ENCODE results near the gene SMPX.

Gene SMPX

GRCh38 chrX:21711129-21711847, 46.6 kb downstream of the SMPX start:
- DNase-seq = no peak

GRCh38 chrX:21708116-21708515, 49.8 kb downstream of the SMPX start:
- DNase-seq = no peak

DNA sequence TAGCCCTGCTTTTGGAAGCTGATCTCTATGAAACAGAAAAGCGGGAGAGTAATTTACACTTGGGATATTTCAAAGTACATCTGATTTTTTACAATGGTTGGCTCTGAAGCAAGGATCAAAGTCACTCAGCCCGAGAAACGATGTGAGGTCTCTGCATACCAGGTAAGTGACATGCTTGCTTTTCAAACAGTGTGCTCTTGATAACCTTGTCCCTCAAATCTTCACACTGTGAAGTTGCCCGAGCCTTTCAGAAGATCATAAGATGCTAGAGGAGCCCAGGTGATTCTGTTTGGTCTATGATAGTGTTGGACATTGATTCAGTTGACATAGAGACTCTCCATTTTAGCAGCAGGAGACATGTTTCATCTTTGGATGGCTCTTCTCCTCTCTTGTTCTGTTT, 52.7 kb downstream of the SMPX start:
- DNase-seq = no peak

- no peak for DNase-seq
Observed at GRCh38 chrX:21702725-21703124, 55.2 kb downstream of the SMPX start.

- no peak for DNase-seq
Observed at GRCh38 chrX:21700967-21701366, 56.9 kb downstream of the SMPX start.

DNA sequence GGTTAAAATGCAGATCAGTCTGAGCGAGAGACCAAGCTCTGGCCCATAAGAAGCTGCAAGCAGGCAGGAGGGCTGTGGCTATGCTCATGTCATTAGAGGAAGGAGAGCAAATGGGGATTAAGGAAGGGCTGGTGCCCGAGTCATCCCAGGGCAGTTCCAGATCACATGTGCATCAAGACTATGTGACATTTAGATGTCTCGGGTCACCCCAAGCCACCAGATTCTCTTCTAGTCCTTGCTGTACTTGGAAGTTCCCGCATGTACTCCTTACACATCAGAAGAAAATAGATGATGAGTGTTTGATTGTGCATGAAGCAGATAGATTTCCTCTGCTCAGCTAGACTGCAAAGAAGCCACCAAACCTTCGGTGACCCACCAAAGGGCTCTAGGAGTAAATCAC, 57.6 kb downstream of the SMPX start:
- no peak for DNase-seq

DNA sequence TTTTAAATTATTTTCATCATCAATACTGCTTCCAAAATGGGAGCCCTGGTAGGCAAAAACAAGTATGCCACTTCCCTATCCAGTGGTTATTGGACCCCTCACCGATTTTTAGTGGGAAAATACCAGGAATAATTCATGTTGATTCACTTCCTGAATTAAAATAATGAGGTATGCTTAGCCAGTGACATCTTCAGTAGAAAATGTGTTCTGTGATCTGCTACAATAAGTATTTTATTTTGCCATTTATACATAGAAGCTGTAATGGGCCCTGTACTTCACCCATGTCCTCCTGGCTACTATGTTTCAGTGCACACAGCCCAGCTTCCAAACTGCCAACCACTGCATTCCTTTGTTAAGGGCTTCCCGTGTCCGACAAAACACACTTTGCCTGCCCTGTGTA, 58.8 kb downstream of the SMPX start:
- DNase-seq = no peak

- DNase-seq = no peak
Observed at GRCh38 chrX:21698272-21698671, 59.6 kb downstream of the SMPX start.

GRCh38 chrX:21691512-21692018, 66.4 kb downstream of the SMPX start:
- DNase-seq = no peak

DNA sequence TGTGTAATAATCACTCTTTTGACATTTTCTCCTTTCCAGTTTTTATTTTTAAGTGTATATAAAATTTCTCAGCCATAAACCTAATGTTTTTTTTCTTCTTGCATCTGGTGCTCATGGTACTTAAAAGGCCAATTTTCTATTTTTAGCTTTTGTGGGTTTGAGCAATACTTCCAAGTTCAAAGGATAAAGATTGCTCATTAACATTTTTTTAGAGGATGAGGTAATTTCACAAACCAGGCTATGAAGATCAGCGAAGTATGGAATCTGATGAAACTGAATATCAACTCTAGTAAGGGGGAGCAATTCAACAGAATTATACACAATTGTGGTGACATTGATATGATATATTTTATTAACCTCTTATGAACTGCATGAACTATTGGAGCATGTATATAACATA, 74.0 kb downstream of the SMPX start:
- DNase-seq = no peak

- DNase-seq = no peak
Observed at GRCh38 chrX:21678048-21678612, 79.8 kb downstream of the SMPX start.

DNA sequence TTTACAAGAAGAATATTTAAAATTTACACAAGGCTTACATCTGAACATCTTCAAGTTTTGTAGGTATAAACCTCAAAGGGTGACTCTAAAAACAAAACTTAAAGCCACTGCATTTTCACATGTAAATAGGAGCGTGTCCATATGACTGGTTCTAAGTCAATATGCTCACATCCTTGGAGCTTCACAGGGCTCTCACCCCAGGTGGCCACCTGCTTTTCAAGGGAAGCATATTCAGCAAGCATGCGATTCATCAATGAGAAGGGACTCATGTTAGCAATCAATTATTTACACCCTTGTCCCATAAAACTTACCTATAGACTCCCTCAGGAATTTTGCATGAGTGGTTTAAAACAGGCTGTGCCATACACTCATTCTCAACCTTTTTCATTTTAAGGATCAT, 82.0 kb downstream of the SMPX start:
- DNase-seq = no peak

GRCh38 chrX:21674430-21675186, 83.3 kb downstream of the SMPX start:
- DNase-seq = no peak

DNA sequence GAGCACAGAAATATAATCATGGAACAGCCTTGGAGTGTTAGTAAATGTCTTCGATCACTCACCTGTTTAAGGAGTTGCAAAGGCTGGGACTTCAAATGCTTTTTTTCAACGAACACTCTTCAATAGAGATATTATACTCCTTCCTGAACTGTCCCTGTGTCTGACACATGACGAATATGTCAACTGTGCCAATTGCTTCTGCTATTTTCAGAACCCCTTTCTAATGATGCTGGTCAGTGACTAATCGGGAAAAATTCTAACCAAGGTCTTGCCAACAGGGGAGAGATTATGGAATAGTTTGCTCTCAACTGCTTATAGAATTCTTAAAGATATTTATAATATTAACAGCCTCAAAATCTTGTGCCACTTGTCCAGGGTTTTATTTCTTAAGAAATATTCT, 91.2 kb downstream of the SMPX start:
- no peak for DNase-seq

DNA sequence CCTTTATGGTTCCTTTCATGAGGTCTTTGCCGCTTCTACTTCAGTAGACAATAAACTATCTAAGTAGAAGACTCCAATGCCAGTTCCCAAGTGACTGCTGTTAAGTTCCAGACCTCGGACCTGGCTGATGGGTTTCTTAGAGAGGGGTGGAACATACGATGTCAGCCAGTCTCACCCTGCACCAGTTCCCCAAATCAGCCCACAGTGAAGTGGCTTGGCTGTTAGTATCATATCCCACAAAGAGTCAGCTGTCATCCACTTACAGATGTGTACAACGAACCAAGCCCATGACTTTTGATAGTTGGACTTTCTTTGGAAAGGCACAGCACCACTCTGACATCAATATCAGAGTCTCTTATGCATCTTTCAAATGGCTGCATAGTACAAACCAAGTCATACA, 91.7 kb downstream of the SMPX start:
- no peak for DNase-seq

DNA sequence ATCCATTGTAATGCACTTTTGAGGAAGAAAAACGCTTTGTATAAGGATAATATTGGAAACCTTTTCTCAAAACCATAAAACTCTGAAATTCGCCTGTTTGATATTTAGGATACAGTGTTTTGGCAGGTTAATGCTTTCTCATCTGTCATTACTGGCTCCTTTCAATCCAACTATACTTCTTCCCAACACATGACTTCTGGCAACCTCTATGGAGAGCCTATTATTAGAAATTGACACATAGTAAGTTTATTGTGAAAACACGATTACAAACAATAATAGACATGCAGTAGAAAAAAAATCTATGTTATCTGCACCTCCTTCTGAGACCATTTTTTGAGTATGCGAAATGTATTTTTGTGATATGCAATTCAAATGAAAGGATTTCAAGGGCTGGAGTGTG, 95.2 kb downstream of the SMPX start:
- DNase-seq = no peak

DNA sequence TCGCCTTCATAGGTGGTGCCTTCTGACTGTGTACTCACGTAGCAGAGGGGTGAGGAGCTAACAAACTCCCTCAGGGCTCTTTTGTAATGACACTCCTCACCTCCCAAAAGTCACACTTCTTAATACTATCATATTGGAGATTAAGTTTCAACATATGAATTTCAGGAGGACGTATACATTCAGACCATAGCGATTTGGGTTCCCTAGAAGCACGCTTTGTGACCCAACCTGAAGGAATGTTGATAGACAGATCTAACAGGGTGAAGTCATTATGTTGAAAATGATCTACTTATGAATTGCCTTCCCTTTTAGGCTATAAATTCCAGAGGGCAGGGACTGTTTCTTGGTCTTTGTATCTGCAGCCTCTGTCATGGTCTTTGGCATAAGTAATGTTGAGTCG, 96.6 kb downstream of the SMPX start:
- DNase-seq = no peak

GRCh38 chrX:21660156-21660555, 97.8 kb downstream of the SMPX start:
- no peak for DNase-seq

GRCh38 chrX:21659320-21659719, 98.6 kb downstream of the SMPX start:
- no peak for DNase-seq

- peak; percentile 13 for DNase-seq
Observed at GRCh38 chrX:21658746-21659145, 99.2 kb downstream of the SMPX start.

- DNase-seq = peak; percentile 18
Observed at GRCh38 chrX:21658152-21658737, 99.7 kb downstream of the SMPX start, which contains the start of gene KLHL34. Gene KLHL34 (minus strand): TSS chrX:21658330. CDS start chrX:21657788, 542 bp downstream.

DNA sequence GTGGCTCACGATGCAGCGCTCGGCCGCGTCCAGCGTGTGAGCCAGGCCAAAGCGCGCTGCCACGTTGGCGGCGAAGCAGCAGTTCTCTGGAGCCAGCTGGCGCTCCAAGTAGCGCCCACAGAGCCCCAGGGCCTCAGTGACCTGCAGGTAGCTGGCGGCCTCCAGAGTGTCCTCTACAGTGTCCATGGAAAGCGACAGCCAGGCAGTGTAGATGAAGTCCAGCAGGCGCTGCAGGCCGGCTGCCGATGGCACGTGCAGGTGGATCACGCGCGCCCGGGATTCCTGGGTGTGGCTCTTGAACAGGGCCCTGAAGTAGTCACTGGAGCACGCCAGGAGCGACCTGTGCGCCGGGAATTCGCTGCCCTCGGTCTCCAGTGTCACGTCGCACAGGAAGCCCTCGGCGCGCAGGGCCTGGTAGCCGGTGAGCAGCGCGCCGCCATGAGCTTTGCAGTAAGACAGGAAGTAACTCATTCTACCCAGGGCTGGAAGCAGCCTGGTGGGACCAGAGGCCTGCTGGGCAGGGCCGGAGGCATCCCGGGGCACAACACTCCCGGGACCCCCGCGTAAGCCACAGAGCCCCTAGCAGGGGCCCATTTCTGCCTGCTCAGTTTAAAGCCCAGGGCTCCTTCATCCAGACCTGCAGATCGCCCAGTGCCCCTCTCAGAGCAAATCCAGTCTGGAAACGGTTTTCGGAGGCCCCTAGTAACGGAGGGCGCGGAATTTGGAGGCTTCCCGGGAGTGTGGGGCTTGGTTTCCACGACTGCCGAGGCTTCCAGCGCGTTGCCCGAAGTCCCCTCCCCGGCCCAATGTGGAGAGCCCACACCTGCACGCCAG, 100.4 kb downstream of the SMPX start:
- DNase-seq = peak; percentile 21
